Fibroblast of gingiva (primary cell): ENCODE measurements around the gene EPHA7.

Experiments used
- DNase-seq: peaks from one replicate; pipeline ENCODE4 v3.0.0-alpha.2; 2011; ENCODE audit warnings: low read depth

Gene EPHA7

DNA sequence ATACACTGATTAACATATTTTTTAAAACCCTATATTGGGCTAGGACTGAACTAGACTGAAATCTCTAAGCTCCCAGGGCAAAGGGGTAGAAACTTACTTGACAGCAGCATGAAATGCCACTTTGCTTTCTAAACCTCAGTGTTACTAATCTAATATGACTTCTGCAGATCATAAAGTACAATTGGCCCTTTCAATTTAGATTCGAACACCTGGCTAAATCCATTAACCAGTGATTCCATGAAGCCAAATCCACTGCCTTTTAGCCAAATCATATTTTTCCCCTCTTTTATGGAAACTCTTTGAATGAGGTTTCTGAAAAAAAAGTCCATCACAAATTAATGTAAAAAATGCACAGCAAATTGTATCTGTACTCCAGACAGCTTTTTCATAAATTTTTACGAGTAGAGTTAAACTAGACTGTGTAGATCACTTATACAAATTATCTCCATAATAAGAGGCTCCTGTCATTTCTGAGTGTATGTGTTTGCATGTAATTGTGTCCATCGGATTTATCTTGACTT lies 25.7 kb downstream of the EPHA7 start:
- no peak for DNase-seq

DNA sequence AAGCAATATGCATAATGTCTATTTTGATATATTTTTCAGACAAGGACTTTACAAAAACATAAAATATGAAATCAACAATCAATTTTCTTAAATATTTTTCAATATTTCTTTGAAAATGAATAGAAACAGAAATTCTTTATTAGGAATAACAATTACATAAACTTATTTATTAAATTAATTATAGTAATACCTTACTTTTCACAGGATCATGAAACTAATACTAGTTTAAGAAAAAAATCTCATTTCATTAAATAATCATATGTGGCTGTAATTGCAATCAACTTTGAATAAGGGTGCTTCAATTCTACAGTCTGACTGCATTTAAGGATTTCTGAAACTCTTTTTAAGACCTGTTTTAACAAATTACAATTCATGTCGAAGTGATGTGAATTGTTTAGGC lies 26.6 kb downstream of the EPHA7 start:
- DNase-seq = no peak

DNA sequence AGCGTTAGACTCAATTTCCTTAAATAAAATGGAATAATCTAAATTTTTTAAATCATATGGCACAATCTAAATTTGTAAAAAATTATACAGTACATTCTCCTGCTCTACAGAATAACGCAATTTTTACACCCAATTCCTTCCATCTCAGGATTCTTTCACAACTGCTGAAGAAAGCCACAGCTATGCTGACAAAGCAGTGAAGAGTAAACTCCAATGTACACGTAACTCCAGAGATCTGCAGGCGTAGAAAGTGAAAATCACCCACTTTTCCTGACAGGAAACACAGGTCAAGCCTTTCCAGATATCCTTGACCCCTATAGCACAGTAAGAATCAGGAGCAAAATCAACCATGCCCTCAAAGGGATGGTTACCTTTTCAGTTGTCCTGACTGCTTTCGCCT lies 27.4 kb downstream of the EPHA7 start:
- DNase-seq = no peak

DNA sequence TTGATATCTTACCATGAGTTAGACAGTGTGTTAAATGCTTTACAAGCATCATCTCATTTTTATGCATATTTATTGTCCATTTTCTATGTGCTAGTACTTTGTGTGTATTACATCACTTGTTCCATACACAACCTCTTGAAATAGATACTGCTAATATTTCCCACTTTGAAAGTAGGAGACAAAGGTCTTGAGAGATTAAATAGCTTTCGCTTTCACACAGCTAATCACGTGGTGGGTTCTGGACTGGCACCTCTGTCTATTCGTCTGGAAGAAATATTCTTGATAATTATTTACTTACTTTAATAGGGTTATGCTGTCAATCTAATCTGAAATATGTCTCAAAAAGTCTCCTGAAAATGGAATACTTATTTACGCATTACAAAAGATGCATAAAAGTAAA lies 30.2 kb downstream of the EPHA7 start:
- DNase-seq = no peak

DNA sequence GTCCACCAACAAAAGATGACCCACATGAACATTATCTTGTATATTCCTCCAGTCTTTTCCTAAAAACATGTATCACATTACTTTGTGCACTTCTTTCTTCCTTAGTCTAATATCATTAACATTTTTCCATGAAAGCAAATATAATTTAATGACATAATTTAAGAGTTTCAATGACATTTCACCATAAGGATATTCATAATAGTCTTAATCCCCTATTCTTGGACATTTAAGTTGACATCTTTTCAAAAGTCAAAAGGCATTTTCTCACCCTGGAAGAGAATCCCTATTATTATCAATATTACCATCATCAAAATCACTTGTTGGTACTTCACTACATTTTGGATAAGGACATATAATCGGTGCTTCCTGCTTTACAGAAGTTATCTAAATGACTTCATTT lies 31.3 kb downstream of the EPHA7 start:
- no peak for DNase-seq

DNA sequence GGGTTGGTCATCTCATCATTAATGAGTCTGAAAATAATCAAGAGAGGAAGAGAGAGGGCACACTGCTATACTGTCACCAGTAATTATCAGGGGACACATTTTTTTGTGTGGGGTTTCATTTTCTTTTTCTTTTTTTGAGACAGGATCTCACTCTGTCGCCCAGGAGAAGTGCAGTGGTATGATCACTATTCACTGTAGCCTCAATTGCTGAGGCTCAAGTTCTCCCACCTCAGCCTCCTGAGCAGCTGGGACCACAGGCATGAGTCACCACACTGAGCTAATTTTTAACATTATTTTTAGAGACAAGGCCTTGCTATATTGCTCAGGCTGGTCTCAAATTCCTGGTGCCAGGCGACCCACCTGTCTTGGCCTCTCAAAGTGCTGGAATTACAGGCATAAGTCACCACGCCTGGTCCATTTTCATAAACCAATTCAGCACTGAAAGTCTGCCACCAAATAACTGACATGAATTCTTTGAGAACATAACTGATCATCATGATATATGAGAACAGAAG lies 43.3 kb downstream of the EPHA7 start:
- DNase-seq = no peak

DNA sequence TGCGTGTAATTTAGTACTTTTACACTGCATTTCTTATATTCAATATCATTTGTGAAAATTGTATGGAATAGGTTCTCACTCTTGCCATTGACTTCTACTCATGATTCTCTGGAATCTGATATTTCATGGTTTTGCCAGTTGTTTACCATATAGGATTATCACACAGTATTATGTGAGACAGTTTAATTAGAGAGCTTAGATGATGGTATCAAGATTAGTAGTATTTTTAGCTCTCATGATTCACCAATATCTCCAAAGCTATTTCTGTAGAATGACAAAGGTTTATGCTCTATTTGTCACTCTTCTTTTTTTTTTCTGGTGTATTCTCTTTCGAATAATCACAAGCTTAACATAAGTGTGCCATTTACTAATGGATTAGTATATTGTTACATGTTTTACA lies 45.9 kb downstream of the EPHA7 start:
- DNase-seq = no peak

DNA sequence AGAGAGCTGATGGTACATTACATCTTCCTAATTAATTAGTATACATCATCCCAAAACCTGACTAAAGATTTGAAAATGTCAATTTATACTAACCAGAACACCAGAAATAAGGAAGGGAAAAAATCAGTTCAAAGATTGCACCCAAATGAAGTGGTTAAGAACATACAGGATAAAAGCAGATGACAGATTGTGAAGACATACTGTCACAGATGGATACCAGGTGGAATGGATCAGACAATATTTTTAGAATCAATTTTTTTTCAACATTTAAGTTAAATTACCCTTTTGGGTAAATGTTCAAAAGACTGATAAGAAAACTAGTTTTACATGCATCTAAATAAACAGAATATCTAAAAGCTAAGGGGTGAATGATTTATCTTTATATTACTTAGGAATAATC lies 47.6 kb downstream of the EPHA7 start:
- no peak for DNase-seq

DNA sequence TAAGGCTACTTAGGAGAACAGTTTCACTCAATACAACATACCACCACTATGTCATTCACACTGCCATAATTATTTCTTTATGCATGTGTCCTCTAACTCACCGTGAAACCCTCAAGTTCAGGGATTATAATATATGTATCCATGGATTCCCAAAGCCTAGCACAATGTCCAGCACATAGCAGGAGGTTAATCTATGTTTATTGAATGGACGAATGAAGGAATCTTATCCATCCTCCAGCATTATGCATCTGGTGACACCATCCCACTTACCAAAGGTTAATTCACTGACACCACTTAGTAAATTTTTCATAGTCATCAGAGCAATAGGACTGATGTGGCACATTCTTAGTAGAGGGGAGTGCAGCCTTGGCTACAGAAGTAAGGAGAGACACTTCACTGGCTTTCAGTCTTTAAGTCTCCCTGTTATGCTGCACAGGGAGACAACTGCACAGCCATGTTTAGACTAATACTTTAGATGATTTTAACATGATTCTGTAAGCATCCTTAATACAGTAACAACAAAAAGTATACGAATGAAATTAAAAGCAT lies 49.7 kb downstream of the EPHA7 start:
- DNase-seq = no peak

DNA sequence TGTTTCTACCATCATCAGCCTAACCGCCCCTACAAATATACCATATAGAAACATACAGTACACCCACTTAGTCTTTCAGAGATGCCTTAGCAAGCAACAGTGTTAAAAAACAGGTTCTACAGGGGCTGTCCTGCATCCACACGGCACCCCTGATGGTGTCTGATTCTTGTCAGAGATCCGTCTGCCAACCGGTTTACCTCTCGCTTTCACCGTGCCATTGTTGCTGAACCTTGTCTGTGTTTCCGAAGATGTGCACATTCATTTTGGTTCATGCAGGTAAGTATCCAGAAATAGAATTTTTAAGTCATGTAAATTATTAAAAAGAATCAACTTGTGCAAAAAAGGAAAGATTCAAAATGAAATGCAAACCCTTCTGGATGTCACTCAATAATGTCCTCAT lies 52.9 kb downstream of the EPHA7 start:
- DNase-seq = no peak

DNA sequence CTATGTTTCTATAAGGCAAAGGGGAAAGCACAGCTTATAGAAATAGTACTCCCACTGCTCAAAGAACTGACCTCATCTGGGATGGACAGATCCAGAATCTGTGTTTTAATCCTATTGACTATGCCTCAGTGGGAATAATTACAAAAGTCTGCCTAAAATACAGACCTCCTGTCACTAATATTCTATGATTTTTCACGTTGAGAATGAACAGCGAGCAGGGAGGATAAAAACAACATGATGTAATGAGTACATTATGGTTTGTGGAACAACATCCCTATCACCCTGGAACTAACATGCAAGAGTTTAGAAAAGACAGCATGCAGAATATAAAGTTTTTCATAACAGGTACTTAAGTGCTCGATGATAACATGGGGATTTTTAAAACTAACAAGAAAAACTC lies 53.9 kb downstream of the EPHA7 start:
- DNase-seq = no peak

DNA sequence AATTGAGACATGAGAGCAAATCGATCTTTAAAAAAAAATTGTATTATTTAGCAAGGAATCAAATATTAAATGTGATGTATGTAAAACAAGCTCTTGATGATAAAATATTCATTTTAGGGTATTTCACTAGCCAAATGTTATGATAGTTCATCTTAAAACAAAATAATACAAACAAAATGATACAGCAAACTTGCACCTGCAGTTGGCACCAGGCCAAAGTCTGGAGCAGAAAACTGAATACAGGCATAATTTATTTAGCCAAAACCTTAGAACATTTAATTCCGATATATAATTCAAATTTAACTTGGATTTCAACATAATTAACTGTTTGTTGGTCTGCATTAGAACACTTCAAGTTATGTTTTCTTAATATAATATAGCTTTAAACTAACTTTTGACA lies 60.9 kb downstream of the EPHA7 start:
- no peak for DNase-seq

DNA sequence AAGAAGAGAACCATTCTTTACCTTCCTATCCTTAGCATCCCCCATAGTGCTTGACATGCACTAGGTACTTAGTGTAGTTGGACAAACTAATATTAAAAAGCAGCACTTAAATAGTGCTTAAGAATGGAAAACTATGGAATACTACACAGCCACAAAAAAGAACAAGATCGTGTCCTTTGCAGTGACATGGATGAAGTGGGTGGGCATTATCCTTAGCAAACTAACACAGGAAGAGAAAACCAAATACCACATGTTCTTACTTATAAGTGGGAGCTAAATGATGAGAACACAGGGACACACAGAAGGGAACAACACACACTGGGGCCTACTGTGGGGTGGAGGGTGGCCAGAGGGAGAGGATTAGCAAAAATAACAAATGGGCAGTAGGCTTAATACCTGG lies 66.8 kb downstream of the EPHA7 start:
- DNase-seq = no peak

DNA sequence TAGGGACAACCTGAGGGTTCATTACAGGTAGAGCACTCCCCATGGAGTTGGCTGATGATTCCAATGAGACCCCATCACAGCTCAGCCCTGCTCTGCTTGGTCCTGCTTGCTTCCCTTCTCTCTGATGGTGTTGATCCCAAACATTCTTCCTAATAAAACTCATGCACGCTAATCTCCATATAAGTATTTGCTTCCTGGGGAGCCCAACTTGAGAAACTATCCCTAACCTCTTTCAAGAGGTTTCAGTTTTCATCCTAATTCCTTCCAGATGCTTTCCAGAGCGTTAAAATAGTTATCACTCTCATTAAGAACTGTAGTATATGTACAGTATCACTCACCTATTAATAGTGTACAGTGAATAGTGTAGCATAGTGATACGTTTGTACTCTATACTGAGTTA lies 68.1 kb downstream of the EPHA7 start:
- DNase-seq = no peak

DNA sequence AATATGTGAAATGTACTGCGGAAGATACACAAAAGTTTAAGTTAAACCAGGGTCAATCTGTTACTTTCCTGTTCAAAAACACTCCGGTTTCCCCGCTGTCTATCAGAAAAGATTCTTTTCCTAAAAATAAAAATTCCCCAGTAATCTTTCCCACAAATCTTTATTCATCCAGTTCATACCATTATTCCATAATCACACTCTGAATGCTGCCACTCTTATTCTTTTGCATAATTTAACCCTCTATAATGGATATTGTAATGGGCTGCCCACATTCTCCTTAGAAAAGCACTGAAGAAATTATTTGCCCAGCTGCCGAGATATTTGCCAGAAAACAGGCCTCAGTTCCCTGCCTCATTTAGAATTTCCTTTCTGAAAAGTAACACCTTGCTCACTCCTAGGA lies 68.6 kb downstream of the EPHA7 start:
- DNase-seq = no peak

DNA sequence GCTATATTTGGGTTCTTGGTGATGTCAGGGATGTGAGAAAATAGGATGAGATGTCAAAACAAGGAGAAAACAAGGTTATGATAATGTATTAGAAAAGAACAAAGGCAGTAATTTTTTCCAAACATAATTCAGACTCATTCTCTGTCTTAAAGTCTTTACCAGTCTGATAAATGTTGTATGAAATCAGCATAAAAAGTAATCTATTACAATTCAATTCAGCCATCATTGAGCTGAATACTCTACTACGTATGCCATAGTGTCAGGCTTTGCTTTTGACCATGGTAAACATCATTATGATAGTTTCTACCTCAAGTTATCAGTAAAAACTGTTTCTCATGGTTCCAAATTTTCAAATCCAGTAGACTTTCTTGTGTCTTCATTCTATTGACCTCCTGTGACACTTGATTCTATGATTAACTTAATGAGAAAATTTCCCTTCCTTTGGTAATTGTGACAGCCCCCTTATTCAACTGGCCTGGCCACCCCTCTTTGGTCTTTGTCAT lies 75.0 kb downstream of the EPHA7 start:
- no peak for DNase-seq

DNA sequence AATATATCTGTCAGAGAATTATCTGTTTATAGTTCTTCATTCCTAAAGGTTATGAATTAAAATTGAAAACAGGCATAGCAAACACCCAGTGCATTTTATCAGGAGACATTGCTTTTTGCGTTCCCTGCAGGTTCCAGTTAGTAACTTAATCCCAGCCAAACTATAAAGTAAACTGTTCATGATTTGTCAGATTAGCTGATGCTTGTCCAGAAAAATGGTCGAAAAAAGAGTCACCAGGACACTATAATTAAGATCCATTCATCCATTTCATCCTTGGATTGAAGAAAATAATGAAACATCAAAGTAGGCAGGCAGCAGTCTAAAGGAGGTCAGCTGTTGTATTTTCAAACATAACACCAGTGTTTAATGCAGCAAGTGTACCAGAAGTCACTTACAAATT lies 75.9 kb downstream of the EPHA7 start:
- DNase-seq = no peak

DNA sequence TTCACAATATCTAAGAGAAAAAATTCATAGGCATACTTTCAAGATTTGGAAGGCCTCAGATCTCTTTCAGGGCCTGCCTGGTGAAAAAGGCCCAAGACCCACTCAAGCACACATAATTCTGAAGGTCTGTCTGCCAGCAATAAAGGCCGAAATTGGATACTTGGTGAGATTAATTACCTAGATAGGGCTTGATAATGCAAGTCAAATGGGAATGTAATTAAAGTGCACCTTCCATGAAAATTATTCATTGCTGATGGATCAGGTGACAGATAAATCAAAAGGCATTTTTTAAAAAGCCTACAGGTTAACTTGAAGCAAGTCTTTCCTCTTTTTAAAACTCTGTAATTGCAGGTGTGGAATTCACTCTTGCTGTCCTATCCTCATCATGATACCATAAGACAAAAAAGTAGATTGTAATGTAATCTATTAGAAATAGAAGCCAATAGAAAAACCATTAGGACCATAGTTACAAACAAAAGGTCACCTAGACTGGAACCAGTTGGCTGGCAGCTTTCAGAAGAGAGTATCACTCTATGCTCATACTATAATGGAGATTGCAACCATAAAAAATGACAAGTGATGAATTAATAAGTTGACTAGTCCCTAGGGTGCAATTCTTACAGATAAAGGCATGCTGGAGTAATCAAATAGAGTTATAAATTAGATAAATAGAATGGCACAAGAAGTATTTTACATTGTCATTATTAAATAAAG lies 77.3 kb downstream of the EPHA7 start:
- no peak for DNase-seq

DNA sequence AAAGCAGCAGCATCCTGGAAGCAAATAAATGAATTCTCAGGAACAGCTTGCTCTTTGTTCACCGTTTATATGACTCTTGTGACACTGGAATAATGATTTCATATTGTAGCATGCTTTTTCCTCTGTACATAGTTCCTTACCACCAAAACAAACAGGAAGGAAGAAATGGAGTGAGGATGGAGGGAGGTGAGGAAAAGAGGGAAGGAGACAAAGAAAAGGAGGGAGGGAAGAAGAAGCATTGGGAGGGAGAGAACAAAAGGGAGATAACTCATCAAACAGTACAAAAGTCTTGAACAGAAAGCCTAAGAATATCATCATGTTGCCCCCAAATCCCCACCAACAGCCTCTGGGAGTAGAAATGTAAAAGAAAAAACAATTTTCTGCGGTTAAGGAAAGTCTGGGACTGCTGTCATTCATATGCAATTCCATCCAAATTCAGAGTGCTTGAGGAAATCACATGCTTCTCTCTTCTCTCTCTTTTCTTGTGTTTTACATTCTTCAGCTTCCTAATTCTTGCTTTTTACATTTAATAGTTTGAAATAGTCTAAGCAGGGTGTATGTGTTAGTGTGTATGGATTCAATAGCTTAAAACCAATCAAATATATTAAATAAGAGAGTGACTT lies 81.5 kb downstream of the EPHA7 start:
- DNase-seq = no peak

DNA sequence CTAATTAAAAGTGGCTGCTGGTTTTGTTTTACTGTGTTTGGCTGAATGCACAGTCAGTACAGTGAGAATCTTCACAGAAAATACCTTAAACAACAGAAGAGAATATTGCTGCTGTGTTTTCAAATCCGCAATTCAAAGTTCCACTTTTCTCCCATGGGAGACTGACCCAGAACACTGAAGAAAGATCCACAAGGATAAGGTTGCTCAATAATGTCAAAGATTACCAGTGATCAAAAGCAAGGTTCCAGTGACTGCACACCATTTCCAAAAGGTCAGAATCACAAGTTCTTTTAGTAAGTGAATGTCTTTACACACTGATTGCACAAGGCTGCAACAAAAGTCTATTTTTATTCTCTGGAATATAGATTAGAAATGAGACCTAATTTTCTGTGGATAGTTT lies 82.3 kb downstream of the EPHA7 start:
- DNase-seq = no peak

DNA sequence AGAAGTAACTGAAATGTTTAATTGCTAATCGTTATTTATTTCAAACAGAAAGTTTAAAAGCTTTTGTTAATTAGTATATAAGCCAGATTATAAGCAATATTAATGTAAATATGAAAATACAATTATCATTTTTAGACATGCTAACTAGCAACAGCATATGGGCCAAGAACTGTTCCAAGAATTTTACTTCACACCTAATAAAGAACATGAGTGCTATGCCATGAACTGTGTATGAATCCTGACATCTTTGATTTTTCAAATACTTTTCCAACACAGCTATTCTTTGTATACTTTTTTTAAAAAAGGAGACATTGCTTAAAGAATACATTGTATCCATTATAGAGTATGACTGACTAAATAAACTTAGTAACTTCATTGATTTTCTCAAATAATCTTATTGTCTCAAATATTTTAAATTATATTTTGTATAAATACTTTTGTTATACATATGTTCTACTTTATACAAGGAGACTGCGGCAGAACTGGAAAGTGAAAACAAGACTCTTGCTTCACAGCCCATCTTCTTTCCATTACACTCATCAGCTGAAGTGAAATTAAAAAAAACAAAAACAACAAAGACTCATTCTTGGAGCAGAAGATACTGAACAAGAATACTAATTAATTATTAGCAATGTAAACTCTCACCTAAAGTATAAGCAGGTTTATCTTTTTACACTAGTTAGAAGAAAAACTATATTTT lies 89.9 kb downstream of the EPHA7 start:
- DNase-seq = no peak

DNA sequence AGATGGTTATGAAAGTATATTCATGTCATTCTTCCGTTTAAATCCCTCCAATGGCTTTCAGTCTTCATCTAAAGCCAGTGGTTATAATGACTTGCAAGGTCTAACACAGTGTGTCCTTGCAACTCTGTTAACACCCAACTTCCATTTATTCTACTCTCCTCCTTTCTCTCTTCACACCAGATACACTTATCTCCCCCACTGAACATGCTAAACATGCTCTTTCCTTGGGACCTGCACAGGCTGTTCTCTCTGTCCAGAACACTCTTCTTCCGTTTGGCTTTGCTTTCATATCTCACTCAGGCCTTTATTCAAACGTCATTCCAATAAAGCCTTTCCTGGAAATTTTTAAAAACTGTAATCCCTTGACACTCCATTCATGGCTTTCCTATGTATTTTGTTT lies 91.5 kb downstream of the EPHA7 start:
- DNase-seq = no peak

DNA sequence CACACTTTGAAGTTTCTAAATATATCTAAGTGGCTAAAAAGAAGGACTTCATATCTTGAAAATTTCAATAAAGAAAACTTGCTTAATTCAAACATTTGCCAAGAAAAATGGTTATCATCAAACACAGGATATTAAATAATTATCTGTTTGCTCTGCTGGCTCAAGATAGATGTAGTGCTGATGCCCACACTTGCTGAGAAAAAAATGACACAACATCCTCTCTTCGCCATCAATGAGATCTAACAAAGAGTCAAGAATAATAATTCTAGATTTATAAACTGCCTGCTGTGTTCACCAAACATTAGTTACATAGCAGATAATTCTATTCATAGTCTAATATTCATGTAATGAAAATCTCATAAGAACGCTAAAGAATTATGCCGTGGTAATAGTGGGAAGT lies 93.6 kb downstream of the EPHA7 start:
- DNase-seq = no peak
